HepG2 (cell line): Measurements from ENCODE around the gene DLEC1. TPM values are rescaled to one million over a fixed set of nuclear protein-coding genes. Genes with fewer than 3 reads are reported as not detected.
A peak's percentile ranks its signal among the peaks of the same experiment; 100 is the strongest.

ENCODE experiments used
- AGO1 ChIP-seq: fragments of 200-400 bp; formaldehyde crosslinking; IDR thresholded peaks from 2 replicates; pipeline ENCODE4 v1.6.1; 2017; ENCODE audit warnings: mild to moderate bottlenecking, low read depth, low read length, moderate library complexity; ENCODE audit not compliant: poor library complexity, severe bottlenecking
- AGO2 ChIP-seq: fragments of 200-400 bp; formaldehyde crosslinking; optimal IDR thresholded peaks from 2 replicates; pipeline ENCODE3; 2017; ENCODE audit warnings: mild to moderate bottlenecking, low read depth, low read length, moderate library complexity
- CHD2 ChIP-seq: IDR thresholded peaks from 2 replicates; pipeline ENCODE4 v1.6.1; 2011; ENCODE audit warnings: low read depth, low read length, improper control_type of control experiment
- IRF9 ChIP-seq: sonication (generic); formaldehyde crosslinking; IDR thresholded peaks from 2 replicates; pipeline ENCODE4 v1.8.0; 2022; ENCODE audit warnings: missing genetic modification reagents, mild to moderate bottlenecking, borderline replicate concordance
- ISL2 ChIP-seq: sonication (generic); formaldehyde crosslinking; IDR thresholded peaks from 2 replicates; pipeline ENCODE4 v1.5.0; 2020; ENCODE audit warnings: missing genetic modification reagents
- KDM2A ChIP-seq: sonication (generic); formaldehyde crosslinking; IDR thresholded peaks from 2 replicates; pipeline ENCODE4 v1.4.0; 2020; ENCODE audit warnings: low read depth, missing genetic modification reagents, borderline replicate concordance
- MAFF ChIP-seq: IDR thresholded peaks from 2 replicates; pipeline ENCODE4 v1.6.1; 2011; ENCODE audit warnings: low read depth, low read length, improper control_type of control experiment
- NFIB ChIP-seq: sonication (generic); formaldehyde crosslinking; IDR thresholded peaks from 2 replicates; pipeline ENCODE4 v1.9.0; 2021; ENCODE audit warnings: missing genetic modification reagents, mild to moderate bottlenecking, borderline replicate concordance
- POLR2A ChIP-seq, 2 experiments: IDR thresholded peaks; 2 replicates each; pipeline ENCODE4 v1.6.1; 2011; ENCODE audit warnings: low read depth in 2 of 2, low read length in 2 of 2, mild to moderate bottlenecking in 1 of 2, moderate library complexity in 1 of 2; ENCODE audit not compliant: insufficient read depth in 1 of 2
- RBAK ChIP-seq: sonication (generic); formaldehyde crosslinking; IDR thresholded peaks from 2 replicates; pipeline ENCODE4 v1.5.1; 2020; ENCODE audit warnings: mild to moderate bottlenecking, missing genetic modification reagents
- RELA ChIP-seq: sonication (generic); formaldehyde crosslinking; IDR thresholded peaks from 2 replicates; pipeline ENCODE4 v1.4.0; 2020; ENCODE audit warnings: missing genetic modification reagents
- RFX5 ChIP-seq: IDR thresholded peaks from 2 replicates; pipeline ENCODE4 v1.6.1; 2011; ENCODE audit warnings: low read depth, low read length, improper control_type of control experiment
- SMC3 ChIP-seq: IDR thresholded peaks from 2 replicates; pipeline ENCODE4 v1.6.1; 2011; ENCODE audit warnings: low read length, improper control_type of control experiment
- ZBTB21 ChIP-seq: sonication (generic); formaldehyde crosslinking; IDR thresholded peaks from 2 replicates; pipeline ENCODE4 v1.4.0; 2020; ENCODE audit warnings: missing genetic modification reagents
- ZBTB7B ChIP-seq: sonication (generic); formaldehyde crosslinking; IDR thresholded peaks from 2 replicates; pipeline ENCODE4 v1.4.0; 2020; ENCODE audit warnings: missing genetic modification reagents
- ZNF382 ChIP-seq: sonication (generic); formaldehyde crosslinking; IDR thresholded peaks from 2 replicates; pipeline ENCODE4 v1.5.0; 2020; ENCODE audit warnings: missing genetic modification reagents, mild to moderate bottlenecking, borderline replicate concordance
- ZNF501 ChIP-seq: sonication (generic); formaldehyde crosslinking; IDR thresholded peaks from 2 replicates; pipeline ENCODE4 v1.5.1; 2020; ENCODE audit warnings: mild to moderate bottlenecking, moderate library complexity, missing genetic modification reagents
- ZNF790 ChIP-seq: sonication (generic); formaldehyde crosslinking; IDR thresholded peaks from 2 replicates; pipeline ENCODE4 v1.8.0; 2022; ENCODE audit warnings: missing genetic modification reagents, mild to moderate bottlenecking, borderline replicate concordance
- ZNF883 ChIP-seq: sonication (generic); formaldehyde crosslinking; IDR thresholded peaks from 2 replicates; pipeline ENCODE4 v1.5.1; 2020; ENCODE audit warnings: mild to moderate bottlenecking, missing genetic modification reagents; ENCODE audit errors: not compliant biosample characterization
- polyA plus RNA-seq, 8 experiments: library from polyadenylated mRNA; depleted of rRNA in 3 of 8; stranded (reverse) in 7 of 8; unstranded in 1 of 8; fragments of >200 nt; fragmentation: Illumina TruSeq in 4 of 8; extraction: Trizol in 4 of 8; gene quantifications; 2 replicates each; pipeline versions ENCODE4 v1.2.1 to v1.2.3, GENCODE V29; 2011 to 2016; ENCODE audit warnings: low read depth in 4 of 8, missing spikeins in 1 of 8, mixed read lengths in 1 of 8; ENCODE audit not compliant: insufficient read depth in 1 of 8
- total RNA-seq, 5 experiments: library from RNA; depleted of rRNA; stranded (reverse); fragments of >200 nt; fragmentation: Illumina TruSeq; extraction: Trizol; gene quantifications; 2 replicates each; pipeline ENCODE4 v1.2.3, GENCODE V29; 2016; ENCODE audit warnings: low read depth in 1 of 5
- TF ChIP-seq, protein P1 (sequence below): sonication (generic); formaldehyde crosslinking; IDR thresholded peaks from 2 replicates; pipeline ENCODE4 v1.8.1; 2023; ENCODE audit warnings: mild to moderate bottlenecking, moderate library complexity, missing genetic modification reagents
- TF ChIP-seq, protein P2 (sequence below): sonication (generic); formaldehyde crosslinking; IDR thresholded peaks from 2 replicates; pipeline ENCODE4 v1.4.0; 2020; ENCODE audit warnings: missing genetic modification reagents
- TF ChIP-seq, protein P3 (sequence below): sonication (generic); formaldehyde crosslinking; IDR thresholded peaks from 2 replicates; pipeline ENCODE4 v1.4.0; 2020; ENCODE audit warnings: mild to moderate bottlenecking, missing genetic modification reagents

The DLEC1 gene
- total and polyA plus RNA-seq, 2 of the 13 experiments (the other 11 are each of a cell fraction or from before 2014, with no cell fraction given) = 0.09 TPM; not detected in 1

DNA sequence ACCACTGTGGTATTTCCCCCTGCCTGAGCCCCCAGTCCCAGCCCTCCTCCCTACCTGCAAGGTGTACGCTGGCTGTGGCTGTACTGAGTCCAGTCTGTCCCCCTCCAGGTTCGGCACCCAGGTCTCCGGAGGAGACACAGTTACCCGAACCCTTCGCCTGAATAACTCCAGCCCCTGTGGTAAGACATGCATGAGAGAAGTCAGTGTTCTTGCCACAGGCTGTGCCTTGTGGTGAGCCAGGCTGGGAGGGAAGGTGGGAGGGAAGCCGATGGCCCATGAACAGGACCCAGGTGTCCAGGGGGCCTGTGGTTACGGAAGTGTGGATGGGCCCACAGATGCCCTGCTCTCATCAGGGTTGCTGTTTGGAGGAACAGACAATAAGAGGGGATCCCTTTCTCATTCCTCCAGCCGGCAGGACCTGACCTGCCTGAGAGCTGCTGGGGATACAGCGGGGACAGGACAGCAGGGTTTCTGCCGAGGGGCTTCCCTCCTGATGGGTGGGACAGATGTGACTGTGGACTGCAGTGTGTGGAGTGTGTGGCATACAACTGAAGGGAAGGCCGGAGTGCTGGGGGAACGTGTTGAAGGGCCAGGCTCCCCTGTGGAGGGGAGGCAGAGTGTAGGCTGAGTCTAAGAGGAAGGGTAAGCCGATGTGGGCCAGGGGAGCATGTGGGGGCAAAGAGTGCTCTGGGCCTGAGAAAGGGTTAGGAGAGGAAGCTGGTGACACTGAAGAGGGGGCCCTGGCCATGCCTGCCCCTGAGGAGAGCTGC is 76.1 kb downstream of the DLEC1 start (continued):
- TF ChIP-seq, protein P1, sequence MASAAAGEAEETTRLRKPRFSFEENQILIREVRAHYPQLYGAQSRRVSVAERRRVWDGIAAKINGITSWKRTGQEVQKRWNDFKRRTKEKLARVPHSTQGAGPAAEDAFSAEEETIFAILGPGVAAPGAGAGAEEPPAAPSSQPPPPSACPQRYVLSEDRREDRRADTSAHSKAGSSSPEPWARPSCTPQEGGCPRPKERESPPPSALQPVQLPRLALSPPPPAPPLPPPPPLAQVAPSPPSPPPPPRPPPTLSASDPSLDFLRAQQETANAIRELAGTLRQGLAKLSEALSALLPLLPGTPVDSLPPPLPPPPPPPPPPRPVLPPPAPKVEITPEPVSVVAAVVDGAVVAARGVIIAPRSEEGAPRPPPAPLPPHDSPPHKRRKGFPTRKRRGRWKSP (CRISPR knock-in tag) = no peak
- TF ChIP-seq, protein P2, sequence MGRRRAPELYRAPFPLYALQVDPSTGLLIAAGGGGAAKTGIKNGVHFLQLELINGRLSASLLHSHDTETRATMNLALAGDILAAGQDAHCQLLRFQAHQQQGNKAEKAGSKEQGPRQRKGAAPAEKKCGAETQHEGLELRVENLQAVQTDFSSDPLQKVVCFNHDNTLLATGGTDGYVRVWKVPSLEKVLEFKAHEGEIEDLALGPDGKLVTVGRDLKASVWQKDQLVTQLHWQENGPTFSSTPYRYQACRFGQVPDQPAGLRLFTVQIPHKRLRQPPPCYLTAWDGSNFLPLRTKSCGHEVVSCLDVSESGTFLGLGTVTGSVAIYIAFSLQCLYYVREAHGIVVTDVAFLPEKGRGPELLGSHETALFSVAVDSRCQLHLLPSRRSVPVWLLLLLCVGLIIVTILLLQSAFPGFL (CRISPR knock-in tag) = no peak
- TF ChIP-seq POLR2A (IDR thresholded peaks at IDR 0.05; ENCODE audit: insufficient read depth in 1 of 2, low read depth in 2 of 2, low read length in 2 of 2) (peak; percentile 20 to 26; a peak in 1 of 4 replicates), AGO1 (peak; percentile 90), ZNF883 (CRISPR knock-in tag) (no peak), RFX5 (no peak), CHD2 (no peak), RBAK (CRISPR knock-in tag) (no peak), ZBTB7B (CRISPR knock-in tag) (no peak), NFIB (CRISPR knock-in tag) (peak; percentile 69; the same call in 1 of the 2 replicates), ZBTB21 (CRISPR knock-in tag) (no peak), MAFF (no peak), AGO2 (peak; percentile 86), SMC3 (no peak), ZNF501 (no peak), KDM2A (CRISPR knock-in tag) (no peak; the same call in 1 of the 2 replicates), RELA (CRISPR knock-in tag) (no peak), IRF9 (CRISPR knock-in tag) (no peak), ZNF382 (no peak), ZNF790 (no peak), ISL2 (CRISPR knock-in tag) (no peak)
- TF ChIP-seq, protein P3, sequence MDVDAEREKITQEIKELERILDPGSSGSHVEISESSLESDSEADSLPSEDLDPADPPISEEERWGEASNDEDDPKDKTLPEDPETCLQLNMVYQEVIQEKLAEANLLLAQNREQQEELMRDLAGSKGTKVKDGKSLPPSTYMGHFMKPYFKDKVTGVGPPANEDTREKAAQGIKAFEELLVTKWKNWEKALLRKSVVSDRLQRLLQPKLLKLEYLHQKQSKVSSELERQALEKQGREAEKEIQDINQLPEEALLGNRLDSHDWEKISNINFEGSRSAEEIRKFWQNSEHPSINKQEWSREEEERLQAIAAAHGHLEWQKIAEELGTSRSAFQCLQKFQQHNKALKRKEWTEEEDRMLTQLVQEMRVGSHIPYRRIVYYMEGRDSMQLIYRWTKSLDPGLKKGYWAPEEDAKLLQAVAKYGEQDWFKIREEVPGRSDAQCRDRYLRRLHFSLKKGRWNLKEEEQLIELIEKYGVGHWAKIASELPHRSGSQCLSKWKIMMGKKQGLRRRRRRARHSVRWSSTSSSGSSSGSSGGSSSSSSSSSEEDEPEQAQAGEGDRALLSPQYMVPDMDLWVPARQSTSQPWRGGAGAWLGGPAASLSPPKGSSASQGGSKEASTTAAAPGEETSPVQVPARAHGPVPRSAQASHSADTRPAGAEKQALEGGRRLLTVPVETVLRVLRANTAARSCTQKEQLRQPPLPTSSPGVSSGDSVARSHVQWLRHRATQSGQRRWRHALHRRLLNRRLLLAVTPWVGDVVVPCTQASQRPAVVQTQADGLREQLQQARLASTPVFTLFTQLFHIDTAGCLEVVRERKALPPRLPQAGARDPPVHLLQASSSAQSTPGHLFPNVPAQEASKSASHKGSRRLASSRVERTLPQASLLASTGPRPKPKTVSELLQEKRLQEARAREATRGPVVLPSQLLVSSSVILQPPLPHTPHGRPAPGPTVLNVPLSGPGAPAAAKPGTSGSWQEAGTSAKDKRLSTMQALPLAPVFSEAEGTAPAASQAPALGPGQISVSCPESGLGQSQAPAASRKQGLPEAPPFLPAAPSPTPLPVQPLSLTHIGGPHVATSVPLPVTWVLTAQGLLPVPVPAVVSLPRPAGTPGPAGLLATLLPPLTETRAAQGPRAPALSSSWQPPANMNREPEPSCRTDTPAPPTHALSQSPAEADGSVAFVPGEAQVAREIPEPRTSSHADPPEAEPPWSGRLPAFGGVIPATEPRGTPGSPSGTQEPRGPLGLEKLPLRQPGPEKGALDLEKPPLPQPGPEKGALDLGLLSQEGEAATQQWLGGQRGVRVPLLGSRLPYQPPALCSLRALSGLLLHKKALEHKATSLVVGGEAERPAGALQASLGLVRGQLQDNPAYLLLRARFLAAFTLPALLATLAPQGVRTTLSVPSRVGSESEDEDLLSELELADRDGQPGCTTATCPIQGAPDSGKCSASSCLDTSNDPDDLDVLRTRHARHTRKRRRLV (CRISPR knock-in tag) = no peak
